ENCODE results near the gene FOXD1.

DNA sequence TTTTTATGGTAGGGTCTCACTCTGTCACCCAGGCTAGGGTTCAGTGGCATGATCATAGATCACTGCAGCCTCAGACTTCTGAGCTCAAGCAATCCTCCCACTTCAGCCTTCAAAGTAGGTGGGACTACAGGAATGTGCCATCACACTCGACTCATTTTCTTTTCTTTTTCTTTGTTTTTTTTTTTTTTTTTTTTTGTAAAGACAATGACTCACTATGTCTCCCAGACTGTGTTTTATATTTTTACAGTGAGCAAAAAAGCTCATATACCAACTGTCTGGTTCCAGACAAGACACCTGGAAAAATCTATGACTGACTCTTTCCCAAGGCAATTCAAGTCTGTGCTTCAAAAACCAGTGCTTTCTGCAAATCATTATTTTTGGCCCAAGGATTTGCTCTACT, 10.8 kb upstream of the FOXD1 start:
- TF ChIP-seq, protein P1, sequence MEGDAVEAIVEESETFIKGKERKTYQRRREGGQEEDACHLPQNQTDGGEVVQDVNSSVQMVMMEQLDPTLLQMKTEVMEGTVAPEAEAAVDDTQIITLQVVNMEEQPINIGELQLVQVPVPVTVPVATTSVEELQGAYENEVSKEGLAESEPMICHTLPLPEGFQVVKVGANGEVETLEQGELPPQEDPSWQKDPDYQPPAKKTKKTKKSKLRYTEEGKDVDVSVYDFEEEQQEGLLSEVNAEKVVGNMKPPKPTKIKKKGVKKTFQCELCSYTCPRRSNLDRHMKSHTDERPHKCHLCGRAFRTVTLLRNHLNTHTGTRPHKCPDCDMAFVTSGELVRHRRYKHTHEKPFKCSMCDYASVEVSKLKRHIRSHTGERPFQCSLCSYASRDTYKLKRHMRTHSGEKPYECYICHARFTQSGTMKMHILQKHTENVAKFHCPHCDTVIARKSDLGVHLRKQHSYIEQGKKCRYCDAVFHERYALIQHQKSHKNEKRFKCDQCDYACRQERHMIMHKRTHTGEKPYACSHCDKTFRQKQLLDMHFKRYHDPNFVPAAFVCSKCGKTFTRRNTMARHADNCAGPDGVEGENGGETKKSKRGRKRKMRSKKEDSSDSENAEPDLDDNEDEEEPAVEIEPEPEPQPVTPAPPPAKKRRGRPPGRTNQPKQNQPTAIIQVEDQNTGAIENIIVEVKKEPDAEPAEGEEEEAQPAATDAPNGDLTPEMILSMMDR (IDR thresholded peaks at IDR 0.05), result no peak
- TF ChIP-seq POLR2A (IDR thresholded peaks at IDR 0.05), result no peak
